ENCODE measurements around the gene FNDC10. TPM values are rescaled to one million over a fixed set of nuclear protein-coding genes. Genes with fewer than 3 reads are reported as not detected.

Gene FNDC10
- total and polyA plus RNA-seq, 9 of the 15 experiments (the other 6 are each of a cell fraction or from before 2014, with no cell fraction given) = 0.08 to 6.3 (median 1.6) TPM

DNA sequence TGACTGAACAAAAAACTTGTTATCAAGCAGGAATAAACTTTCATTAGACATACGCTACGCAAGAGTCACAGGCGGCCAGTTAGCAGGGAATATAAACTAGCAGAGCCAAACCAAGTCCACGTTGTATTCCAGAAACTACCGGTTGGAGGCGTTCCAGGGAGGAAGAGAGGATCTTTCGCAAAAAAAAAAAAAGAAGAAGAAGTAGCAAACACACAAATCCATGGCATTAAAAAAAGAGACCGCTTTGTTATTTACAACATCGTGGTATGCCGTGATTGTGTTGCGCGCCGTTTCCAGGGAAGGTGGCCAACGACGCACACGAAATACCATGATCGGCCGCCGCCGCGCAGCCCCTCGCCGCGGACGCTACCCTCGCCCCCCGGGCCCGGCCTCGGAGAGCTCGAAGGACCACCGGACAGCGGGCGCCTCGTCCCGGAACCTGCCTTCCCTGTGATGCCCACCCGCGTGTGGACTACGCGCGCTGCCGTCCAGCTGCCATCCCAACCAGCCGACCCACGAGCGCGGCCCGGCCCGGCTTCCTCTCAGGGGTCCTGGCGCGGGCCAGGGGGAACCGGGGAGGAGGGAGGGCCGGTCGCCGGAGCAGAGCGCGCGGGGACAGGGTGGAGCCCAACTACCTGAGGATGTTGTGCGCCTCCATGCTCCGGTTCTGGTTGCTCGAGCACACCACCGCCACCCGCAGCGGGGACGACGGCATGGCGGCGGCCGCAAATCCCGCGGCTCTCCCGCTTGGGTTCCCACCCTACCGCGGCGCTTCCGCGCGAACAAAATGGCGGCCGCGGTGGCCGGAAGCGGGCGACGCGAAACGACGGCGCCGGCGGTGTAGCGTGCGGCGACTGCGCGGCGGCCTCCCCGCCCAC lies 25.9 kb downstream of the FNDC10 start:
- Histone ChIP-seq H3K79me2 (ENCODE audit: control insufficient read depth, insufficient read depth, low read length) (peaks cover 63% of the 10 kb centered on the region), H3K27ac (ENCODE audit: extremely low read depth, low read depth, low read length) (peak overlapping the region; percentile 99), H4K20me1 (replicated peaks; ENCODE audit: control insufficient read depth, insufficient read depth, low read length) (peaks cover 5% of the 10 kb centered on the region; the same call in 1 of the 2 replicates), H3K4me1 (replicated peaks in 1 of 2; ENCODE audit: control insufficient read depth in 2 of 2, insufficient read depth in 2 of 2, low read length in 2 of 2) (peaks cover 15 to 38% of the 10 kb centered on the region in 2 experiments; a peak in 4 of 5 replicates), H3K27me3 (ENCODE audit: control insufficient read depth in 2 of 2, insufficient read depth in 2 of 2, low read length in 2 of 2) (peaks cover 0 to 12% of the 10 kb centered on the region in 2 experiments; a peak in 2 of 5 replicates), H3K36me3 (ENCODE audit: control insufficient read depth, insufficient read depth, low read length) (peaks cover 36% of the 10 kb centered on the region), H3K9me1 (ENCODE audit: control insufficient read depth, insufficient read depth, low read length) (no peaks in the 10 kb centered on the region), H3K4me3 (peak overlapping the region; percentile 100), H3K9me3 (replicated peaks; ENCODE audit: control insufficient read depth, insufficient read depth, low read depth, low read length) (no peaks in the 10 kb centered on the region), H3K9ac (ENCODE audit: insufficient read depth in 1 of 2, low read depth in 2 of 2, low read length in 2 of 2) (peak overlapping the region; percentile 98 to 99), H2AFZ (ENCODE audit: low read depth, low read length) (peak overlapping the region; percentile 95), H3K4me2 (ENCODE audit: insufficient read depth, low read length) (peak overlapping the region; percentile 85)
- FAIRE-seq (peak; percentile 78), DNase-seq (ENCODE audit: extremely low read depth in 1 of 4, low spot score in 3 of 4) (peak; percentile 82 to 87 (median 86)), ATAC-seq (peak; percentile 83)
- WGBS (ENCODE audit: insufficient coverage, low coverage, missing lambda C conversion rate) = under 1% methylated on average over 96 of the region's 96 CpGs
- CTCF ChIA-PET (ENCODE audit: low intra/inter-chr PET ratio) = interaction anchor here (0.5 to 1.7 kb wide), 2 partner anchors 47 to 506 kb away, joined by 3 to 5 read pairs; no protein-coding TSS in a partner anchor
- in situ Hi-C loops (cut with MboI) = no loop called here
- intact Hi-C loops (cut with micrococcal nuclease) = loop anchor here (5.0 kb wide), 1 partner anchor 83 kb away; the partner anchor contains the start of gene CDK11B
- POLR2A ChIA-PET = interaction anchor here (0.7 to 3.4 kb wide), 3 partner anchors 9 to 48 kb away, joined by 3 to 13 read pairs (median 3); no protein-coding TSS in a partner anchor
- BruUV-seq (replicated peaks) = TSS peak; percentile 83
- TF ChIP-seq HIVEP1 (CRISPR knock-in tag; IDR thresholded peaks at IDR 0.05) (no peak), L3MBTL2 (IDR thresholded peaks at IDR 0.05) (no peak; the same call in 1 of the 2 replicates), ZNF644 (tag; IDR thresholded peaks at IDR 0.05; ENCODE audit: low read depth) (0 out of 2 replicates have a peak, but pooled peaks have one; percentile 79), FOXK2 (conservative IDR thresholded peaks at IDR 0.05 in 1 of 2, IDR thresholded peaks at IDR 0.05 in 1 of 2; ENCODE audit: low read depth in 2 of 2) (peak; percentile 75 to 76), ZKSCAN3 (CRISPR knock-in tag; IDR thresholded peaks at IDR 0.05) (no peak), YBX1 (IDR thresholded peaks at IDR 0.05) (no peak), FOXA3 (CRISPR knock-in tag; conservative IDR thresholded peaks at IDR 0.05 in 1 of 2, IDR thresholded peaks at IDR 0.05 in 1 of 2) (peak in 1 of 2 experiments; percentile 78; a peak in 1 of 4 replicates), FOSL1 (tag; conservative IDR thresholded peaks at IDR 0.05) (no peak), RFX1 (IDR thresholded peaks at IDR 0.05) (no peak), CBX8 (IDR thresholded peaks at IDR 0.05; ENCODE audit: borderline replicate concordance, extremely low read depth, low read depth, low read length, poor library complexity, severe bottlenecking) (no peak)
- TF ChIP-seq, protein P1, sequence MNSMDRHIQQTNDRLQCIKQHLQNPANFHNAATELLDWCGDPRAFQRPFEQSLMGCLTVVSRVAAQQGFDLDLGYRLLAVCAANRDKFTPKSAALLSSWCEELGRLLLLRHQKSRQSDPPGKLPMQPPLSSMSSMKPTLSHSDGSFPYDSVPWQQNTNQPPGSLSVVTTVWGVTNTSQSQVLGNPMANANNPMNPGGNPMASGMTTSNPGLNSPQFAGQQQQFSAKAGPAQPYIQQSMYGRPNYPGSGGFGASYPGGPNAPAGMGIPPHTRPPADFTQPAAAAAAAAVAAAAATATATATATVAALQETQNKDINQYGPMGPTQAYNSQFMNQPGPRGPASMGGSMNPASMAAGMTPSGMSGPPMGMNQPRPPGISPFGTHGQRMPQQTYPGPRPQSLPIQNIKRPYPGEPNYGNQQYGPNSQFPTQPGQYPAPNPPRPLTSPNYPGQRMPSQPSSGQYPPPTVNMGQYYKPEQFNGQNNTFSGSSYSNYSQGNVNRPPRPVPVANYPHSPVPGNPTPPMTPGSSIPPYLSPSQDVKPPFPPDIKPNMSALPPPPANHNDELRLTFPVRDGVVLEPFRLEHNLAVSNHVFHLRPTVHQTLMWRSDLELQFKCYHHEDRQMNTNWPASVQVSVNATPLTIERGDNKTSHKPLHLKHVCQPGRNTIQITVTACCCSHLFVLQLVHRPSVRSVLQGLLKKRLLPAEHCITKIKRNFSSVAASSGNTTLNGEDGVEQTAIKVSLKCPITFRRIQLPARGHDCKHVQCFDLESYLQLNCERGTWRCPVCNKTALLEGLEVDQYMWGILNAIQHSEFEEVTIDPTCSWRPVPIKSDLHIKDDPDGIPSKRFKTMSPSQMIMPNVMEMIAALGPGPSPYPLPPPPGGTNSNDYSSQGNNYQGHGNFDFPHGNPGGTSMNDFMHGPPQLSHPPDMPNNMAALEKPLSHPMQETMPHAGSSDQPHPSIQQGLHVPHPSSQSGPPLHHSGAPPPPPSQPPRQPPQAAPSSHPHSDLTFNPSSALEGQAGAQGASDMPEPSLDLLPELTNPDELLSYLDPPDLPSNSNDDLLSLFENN (IDR thresholded peaks at IDR 0.05; ENCODE audit: low read depth in 2 of 2, low read length in 2 of 2) = no peak; a peak in 1 of 4 replicates
- TF ChIP-seq, protein P2, sequence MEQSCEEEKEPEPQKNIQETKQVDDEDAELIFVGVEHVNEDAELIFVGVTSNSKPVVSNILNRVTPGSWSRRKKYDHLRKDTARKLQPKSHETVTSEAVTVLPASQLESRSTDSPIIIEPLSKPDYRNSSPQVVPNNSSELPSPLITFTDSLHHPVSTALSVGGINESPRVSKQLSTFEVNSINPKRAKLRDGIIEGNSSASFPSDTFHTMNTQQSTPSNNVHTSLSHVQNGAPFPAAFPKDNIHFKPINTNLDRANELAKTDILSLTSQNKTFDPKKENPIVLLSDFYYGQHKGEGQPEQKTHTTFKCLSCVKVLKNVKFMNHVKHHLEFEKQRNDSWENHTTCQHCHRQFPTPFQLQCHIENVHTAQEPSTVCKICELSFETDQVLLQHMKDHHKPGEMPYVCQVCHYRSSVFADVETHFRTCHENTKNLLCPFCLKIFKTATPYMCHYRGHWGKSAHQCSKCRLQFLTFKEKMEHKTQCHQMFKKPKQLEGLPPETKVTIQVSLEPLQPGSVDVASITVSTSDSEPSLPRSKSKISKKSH (CRISPR knock-in tag; IDR thresholded peaks at IDR 0.05) = no peak
- TF ChIP-seq, protein P3, sequence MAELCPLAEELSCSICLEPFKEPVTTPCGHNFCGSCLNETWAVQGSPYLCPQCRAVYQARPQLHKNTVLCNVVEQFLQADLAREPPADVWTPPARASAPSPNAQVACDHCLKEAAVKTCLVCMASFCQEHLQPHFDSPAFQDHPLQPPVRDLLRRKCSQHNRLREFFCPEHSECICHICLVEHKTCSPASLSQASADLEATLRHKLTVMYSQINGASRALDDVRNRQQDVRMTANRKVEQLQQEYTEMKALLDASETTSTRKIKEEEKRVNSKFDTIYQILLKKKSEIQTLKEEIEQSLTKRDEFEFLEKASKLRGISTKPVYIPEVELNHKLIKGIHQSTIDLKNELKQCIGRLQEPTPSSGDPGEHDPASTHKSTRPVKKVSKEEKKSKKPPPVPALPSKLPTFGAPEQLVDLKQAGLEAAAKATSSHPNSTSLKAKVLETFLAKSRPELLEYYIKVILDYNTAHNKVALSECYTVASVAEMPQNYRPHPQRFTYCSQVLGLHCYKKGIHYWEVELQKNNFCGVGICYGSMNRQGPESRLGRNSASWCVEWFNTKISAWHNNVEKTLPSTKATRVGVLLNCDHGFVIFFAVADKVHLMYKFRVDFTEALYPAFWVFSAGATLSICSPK (IDR thresholded peaks at IDR 0.05; ENCODE audit: borderline replicate concordance) = no peak

Measured in K562 (cell line).